ENCODE data around the gene CEP70. TPM values are rescaled to one million over a fixed set of nuclear protein-coding genes. Genes with fewer than 3 reads are reported as not detected.

Gene CEP70
- total and polyA plus RNA-seq, 2 of the 13 experiments (the other 11 are each of a cell fraction or from before 2014, with no cell fraction given): 4.0 to 22.3 TPM

DNA sequence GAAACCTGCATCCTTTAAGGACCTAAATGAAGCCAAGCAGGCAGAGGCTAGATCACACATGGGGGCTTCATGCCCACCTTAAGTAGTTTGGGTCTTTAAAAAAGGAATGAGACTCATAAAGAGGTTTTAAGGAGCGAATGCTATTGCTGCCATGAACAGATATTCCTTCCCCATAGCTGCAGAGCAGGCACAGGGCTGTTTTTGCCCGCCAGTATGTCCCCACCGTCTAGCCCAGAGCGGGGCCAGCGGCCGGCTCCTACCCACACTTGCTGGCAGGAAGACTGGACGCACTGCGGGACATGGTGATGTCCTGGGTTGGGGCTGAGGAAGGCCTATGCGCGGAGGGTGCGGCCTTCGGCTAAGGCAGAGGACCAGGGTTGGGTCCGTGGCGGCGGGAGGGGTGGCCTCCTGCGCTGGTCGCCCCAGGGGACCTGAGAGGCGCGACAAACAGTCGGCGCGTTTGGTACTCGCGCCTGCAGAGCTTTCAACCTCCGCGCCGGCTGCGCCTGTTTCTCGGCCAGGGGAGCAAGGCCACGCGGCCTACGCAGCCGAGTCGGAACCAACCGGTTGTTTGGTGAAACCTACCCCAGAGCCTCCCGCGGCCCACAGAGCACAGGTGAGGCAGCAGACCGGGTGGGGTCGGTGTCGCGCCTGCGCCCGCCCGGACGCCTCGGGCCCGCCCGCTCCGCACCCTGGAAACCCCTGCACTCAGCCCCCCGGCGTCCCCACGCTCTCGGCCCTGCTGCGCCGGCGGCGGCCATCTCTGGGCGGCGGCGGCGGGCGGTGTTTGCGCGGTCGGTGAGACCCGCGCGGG is 14.5 kb upstream of the CEP70 start, which contains the start of gene FAIM (continued):
- TF ChIP-seq ZNF431 (CRISPR knock-in tag; IDR thresholded peaks at IDR 0.05; ENCODE audit: borderline replicate concordance, low read depth) (no peak), ZNF557 (CRISPR knock-in tag; IDR thresholded peaks at IDR 0.05) (no peak), SATB2 (CRISPR knock-in tag; IDR thresholded peaks at IDR 0.05) (0 out of 2 replicates have a peak, but pooled peaks have one; percentile 71), ZNF354B (CRISPR knock-in tag; IDR thresholded peaks at IDR 0.05) (no peak), SOX13 (IDR thresholded peaks at IDR 0.05) (no peak), SOX13 (CRISPR knock-in tag; conservative IDR thresholded peaks at IDR 0.05 in 1 of 2, IDR thresholded peaks at IDR 0.05 in 1 of 2) (no peak), ZNF326 (CRISPR knock-in tag; IDR thresholded peaks at IDR 0.05; ENCODE audit: borderline replicate concordance) (no peak), ZMYM3 (CRISPR knock-in tag; IDR thresholded peaks at IDR 0.05) (peak; percentile 64; the same call in 1 of the 2 replicates), ZZZ3 (CRISPR knock-in tag; IDR thresholded peaks at IDR 0.05; ENCODE audit: borderline replicate concordance) (0 out of 2 replicates have a peak, but pooled peaks have one; percentile 37), SCMH1 (CRISPR knock-in tag; IDR thresholded peaks at IDR 0.05; ENCODE audit: borderline replicate concordance) (no peak), NKX3-1 (CRISPR knock-in tag; IDR thresholded peaks at IDR 0.05) (no peak; the same call in 1 of the 2 replicates), ZNF564 (CRISPR knock-in tag; IDR thresholded peaks at IDR 0.05) (no peak), EEA1 (CRISPR knock-in tag; IDR thresholded peaks at IDR 0.05; ENCODE audit: borderline replicate concordance) (peak; percentile 55; the same call in 1 of the 2 replicates), NFRKB (IDR thresholded peaks at IDR 0.05) (no peak), PHB2 (IDR thresholded peaks at IDR 0.05; ENCODE audit: partially characterized antibody) (no peak), TGIF2 (CRISPR knock-in tag; IDR thresholded peaks at IDR 0.05) (no peak), ZNF550 (CRISPR knock-in tag; IDR thresholded peaks at IDR 0.05; ENCODE audit: borderline replicate concordance) (no peak), TP53 (CRISPR knock-in tag; conservative IDR thresholded peaks at IDR 0.05) (0 out of 2 replicates have a peak, but pooled peaks have one; percentile 44), TBX2 (CRISPR knock-in tag; IDR thresholded peaks at IDR 0.05; ENCODE audit: borderline replicate concordance) (peak; percentile 70; the same call in 1 of the 2 replicates), ZNF747 (CRISPR knock-in tag; IDR thresholded peaks at IDR 0.05; ENCODE audit: borderline replicate concordance) (no peak), ZFP37 (CRISPR knock-in tag; IDR thresholded peaks at IDR 0.05; ENCODE audit: borderline replicate concordance) (no peak), KMT2B (CRISPR knock-in tag; IDR thresholded peaks at IDR 0.05) (peak; percentile 53; the same call in 1 of the 2 replicates), ZNF878 (CRISPR knock-in tag; IDR thresholded peaks at IDR 0.05) (no peak)
- TF ChIP-seq, protein P1, sequence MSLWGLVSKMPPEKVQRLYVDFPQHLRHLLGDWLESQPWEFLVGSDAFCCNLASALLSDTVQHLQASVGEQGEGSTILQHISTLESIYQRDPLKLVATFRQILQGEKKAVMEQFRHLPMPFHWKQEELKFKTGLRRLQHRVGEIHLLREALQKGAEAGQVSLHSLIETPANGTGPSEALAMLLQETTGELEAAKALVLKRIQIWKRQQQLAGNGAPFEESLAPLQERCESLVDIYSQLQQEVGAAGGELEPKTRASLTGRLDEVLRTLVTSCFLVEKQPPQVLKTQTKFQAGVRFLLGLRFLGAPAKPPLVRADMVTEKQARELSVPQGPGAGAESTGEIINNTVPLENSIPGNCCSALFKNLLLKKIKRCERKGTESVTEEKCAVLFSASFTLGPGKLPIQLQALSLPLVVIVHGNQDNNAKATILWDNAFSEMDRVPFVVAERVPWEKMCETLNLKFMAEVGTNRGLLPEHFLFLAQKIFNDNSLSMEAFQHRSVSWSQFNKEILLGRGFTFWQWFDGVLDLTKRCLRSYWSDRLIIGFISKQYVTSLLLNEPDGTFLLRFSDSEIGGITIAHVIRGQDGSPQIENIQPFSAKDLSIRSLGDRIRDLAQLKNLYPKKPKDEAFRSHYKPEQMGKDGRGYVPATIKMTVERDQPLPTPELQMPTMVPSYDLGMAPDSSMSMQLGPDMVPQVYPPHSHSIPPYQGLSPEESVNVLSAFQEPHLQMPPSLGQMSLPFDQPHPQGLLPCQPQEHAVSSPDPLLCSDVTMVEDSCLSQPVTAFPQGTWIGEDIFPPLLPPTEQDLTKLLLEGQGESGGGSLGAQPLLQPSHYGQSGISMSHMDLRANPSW (CRISPR knock-in tag; IDR thresholded peaks at IDR 0.05; ENCODE audit: borderline replicate concordance): no peak
- TF ChIP-seq, protein P2, sequence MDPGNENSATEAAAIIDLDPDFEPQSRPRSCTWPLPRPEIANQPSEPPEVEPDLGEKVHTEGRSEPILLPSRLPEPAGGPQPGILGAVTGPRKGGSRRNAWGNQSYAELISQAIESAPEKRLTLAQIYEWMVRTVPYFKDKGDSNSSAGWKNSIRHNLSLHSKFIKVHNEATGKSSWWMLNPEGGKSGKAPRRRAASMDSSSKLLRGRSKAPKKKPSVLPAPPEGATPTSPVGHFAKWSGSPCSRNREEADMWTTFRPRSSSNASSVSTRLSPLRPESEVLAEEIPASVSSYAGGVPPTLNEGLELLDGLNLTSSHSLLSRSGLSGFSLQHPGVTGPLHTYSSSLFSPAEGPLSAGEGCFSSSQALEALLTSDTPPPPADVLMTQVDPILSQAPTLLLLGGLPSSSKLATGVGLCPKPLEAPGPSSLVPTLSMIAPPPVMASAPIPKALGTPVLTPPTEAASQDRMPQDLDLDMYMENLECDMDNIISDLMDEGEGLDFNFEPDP (CRISPR knock-in tag; conservative IDR thresholded peaks at IDR 0.05): no peak
- TF ChIP-seq, protein P3, sequence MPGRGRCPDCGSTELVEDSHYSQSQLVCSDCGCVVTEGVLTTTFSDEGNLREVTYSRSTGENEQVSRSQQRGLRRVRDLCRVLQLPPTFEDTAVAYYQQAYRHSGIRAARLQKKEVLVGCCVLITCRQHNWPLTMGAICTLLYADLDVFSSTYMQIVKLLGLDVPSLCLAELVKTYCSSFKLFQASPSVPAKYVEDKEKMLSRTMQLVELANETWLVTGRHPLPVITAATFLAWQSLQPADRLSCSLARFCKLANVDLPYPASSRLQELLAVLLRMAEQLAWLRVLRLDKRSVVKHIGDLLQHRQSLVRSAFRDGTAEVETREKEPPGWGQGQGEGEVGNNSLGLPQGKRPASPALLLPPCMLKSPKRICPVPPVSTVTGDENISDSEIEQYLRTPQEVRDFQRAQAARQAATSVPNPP (CRISPR knock-in tag; IDR thresholded peaks at IDR 0.05): no peak
